Measurements from ENCODE around the gene ZC3H18.

ZC3H18 gene

GRCh38 chr16:88618182-88618955, 48.2 kb downstream of the ZC3H18 start:
- no peak overlapping the region for H2BK15ac ChIP-seq (ENCODE audit: low read length)
- H3K9me3 ChIP-seq (replicated peaks in 1 of 2; ENCODE audit: control insufficient read depth in 2 of 2, insufficient read depth in 1 of 2, low read depth in 1 of 2, low read length in 2 of 2) = no peaks in the 10 kb centered on the region
- no peak overlapping the region for H3K9ac ChIP-seq (ENCODE audit: low read depth, low read length, poor library complexity)
- DNase-seq (ENCODE audit: low spot score) = no peak
- H2AK5ac ChIP-seq (ENCODE audit: low read depth, low read length) = no peak overlapping the region
- H3K4ac ChIP-seq (ENCODE audit: low read length) = no peak overlapping the region
- H3K18ac ChIP-seq (ENCODE audit: low read length) = no peak overlapping the region
- H3K4me1 ChIP-seq (ENCODE audit: control insufficient read depth in 2 of 2, insufficient read depth in 1 of 2, low read depth in 1 of 2, low read length in 2 of 2) = peaks cover 2 to 5% of the 10 kb centered on the region in 2 donors
- no peak overlapping the region for H2AFZ ChIP-seq (ENCODE audit: low read length)
- no peak overlapping the region for H2BK120ac ChIP-seq (ENCODE audit: low read depth, low read length)
- no peak overlapping the region for H3K4me2 ChIP-seq (ENCODE audit: insufficient read depth, low read length, poor library complexity, severe bottlenecking)
- H3K27me3 ChIP-seq (ENCODE audit: control insufficient read depth in 3 of 3, insufficient read depth in 3 of 3, low read depth in 1 of 3, low read length in 3 of 3) = no peaks in the 10 kb centered on the region
- no CpG with 5 or more reads among the region's 20 CpGs for WGBS, 2 donors (ENCODE audit: extremely low coverage in 2 of 2, insufficient read length in 2 of 2, insufficient replicate concordance in 1 of 2)
- H4K8ac ChIP-seq (ENCODE audit: low read depth, low read length) = no peak overlapping the region
- peaks cover 33 to 84% of the 10 kb centered on the region in 2 donors for H3K36me3 ChIP-seq (replicated peaks in 1 of 2; ENCODE audit: control insufficient read depth in 2 of 2, insufficient read depth in 2 of 2, low read length in 2 of 2)
- H3K4me3 ChIP-seq (ENCODE audit: low read length in 2 of 2) = no peak overlapping the region
- no peak overlapping the region for H2BK12ac ChIP-seq (ENCODE audit: low read length)
- no peak overlapping the region for H4K91ac ChIP-seq (ENCODE audit: low read depth, low read length, poor library complexity)
- H3K27ac ChIP-seq (replicated peaks; ENCODE audit: low read length) = no peak overlapping the region
- H3K14ac ChIP-seq (ENCODE audit: low read length) = no peak overlapping the region
- H2BK5ac ChIP-seq (ENCODE audit: low read length) = no peak overlapping the region
- no peak overlapping the region for H3K23ac ChIP-seq (ENCODE audit: low read depth, low read length, poor library complexity)
- H3K79me1 ChIP-seq (ENCODE audit: low read depth, low read length) = peaks cover 8% of the 10 kb centered on the region

GRCh38 chr16:88618956-88619667, 48.9 kb downstream of the ZC3H18 start:
- Histone ChIP-seq H3K36me3 (replicated peaks in 1 of 2; ENCODE audit: control insufficient read depth in 2 of 2, insufficient read depth in 2 of 2, low read length in 2 of 2) (peaks cover 40 to 84% of the 10 kb centered on the region in 2 donors), H3K4me1 (ENCODE audit: control insufficient read depth in 2 of 2, insufficient read depth in 1 of 2, low read depth in 1 of 2, low read length in 2 of 2) (peaks cover 2 to 5% of the 10 kb centered on the region in 2 donors)

GRCh38 chr16:88619859-88620815, 49.9 kb downstream of the ZC3H18 start:
- Histone ChIP-seq H3K36me3 (replicated peaks in 1 of 2; ENCODE audit: control insufficient read depth in 2 of 2, insufficient read depth in 2 of 2, low read length in 2 of 2) (peaks cover 42 to 86% of the 10 kb centered on the region in 2 donors), H3K9me3 (replicated peaks in 1 of 2; ENCODE audit: control insufficient read depth in 2 of 2, insufficient read depth in 1 of 2, low read depth in 1 of 2, low read length in 2 of 2) (no peaks in the 10 kb centered on the region), H2AFZ (ENCODE audit: low read length) (no peak overlapping the region), H4K8ac (ENCODE audit: low read depth, low read length) (no peak overlapping the region), H2AK5ac (ENCODE audit: low read depth, low read length) (no peak overlapping the region), H3K4me3 (ENCODE audit: low read length in 2 of 2) (no peak overlapping the region), H2BK12ac (ENCODE audit: low read length) (no peak overlapping the region), H3K4me2 (ENCODE audit: insufficient read depth, low read length, poor library complexity, severe bottlenecking) (no peak overlapping the region), H3K14ac (ENCODE audit: low read length) (no peak overlapping the region), H3K27me3 (ENCODE audit: control insufficient read depth in 3 of 3, insufficient read depth in 3 of 3, low read depth in 1 of 3, low read length in 3 of 3) (no peaks in the 10 kb centered on the region), H4K91ac (ENCODE audit: low read depth, low read length, poor library complexity) (no peak overlapping the region), H2BK120ac (ENCODE audit: low read depth, low read length) (no peak overlapping the region), H2BK15ac (ENCODE audit: low read length) (no peak overlapping the region), H3K23ac (ENCODE audit: low read depth, low read length, poor library complexity) (no peak overlapping the region), H3K4me1 (ENCODE audit: control insufficient read depth in 2 of 2, insufficient read depth in 1 of 2, low read depth in 1 of 2, low read length in 2 of 2) (peaks cover 2 to 5% of the 10 kb centered on the region in 2 donors), H3K9ac (ENCODE audit: low read depth, low read length, poor library complexity) (no peak overlapping the region), H3K18ac (ENCODE audit: low read length) (no peak overlapping the region), H3K79me1 (ENCODE audit: low read depth, low read length) (peaks cover 6% of the 10 kb centered on the region), H3K27ac (replicated peaks; ENCODE audit: low read length) (no peak overlapping the region), H2BK5ac (ENCODE audit: low read length) (no peak overlapping the region), H3K4ac (ENCODE audit: low read length) (no peak overlapping the region)
- DNase-seq (ENCODE audit: low spot score) = no peak
- no CpG with 5 or more reads among the region's 14 CpGs for WGBS, 2 donors (ENCODE audit: extremely low coverage in 2 of 2, insufficient read length in 2 of 2, insufficient replicate concordance in 1 of 2)

More at GRCh38 chr16:88618956-88619667, 48.9 kb downstream of the ZC3H18 start:
- no peak overlapping the region for H3K9ac ChIP-seq (ENCODE audit: low read depth, low read length, poor library complexity)
- H3K27ac ChIP-seq (replicated peaks; ENCODE audit: low read length) = no peak overlapping the region
- no peak overlapping the region for H2BK120ac ChIP-seq (ENCODE audit: low read depth, low read length)
- no peak overlapping the region for H3K18ac ChIP-seq (ENCODE audit: low read length)
- DNase-seq (ENCODE audit: low spot score) = no peak
- H2AK5ac ChIP-seq (ENCODE audit: low read depth, low read length) = no peak overlapping the region
- H3K27me3 ChIP-seq (ENCODE audit: control insufficient read depth in 3 of 3, insufficient read depth in 3 of 3, low read depth in 1 of 3, low read length in 3 of 3) = no peaks in the 10 kb centered on the region
- H2AFZ ChIP-seq (ENCODE audit: low read length) = no peak overlapping the region
- H3K14ac ChIP-seq (ENCODE audit: low read length) = no peak overlapping the region
- no peak overlapping the region for H3K4me3 ChIP-seq (ENCODE audit: low read length in 2 of 2)
- H4K91ac ChIP-seq (ENCODE audit: low read depth, low read length, poor library complexity) = no peak overlapping the region
- H3K23ac ChIP-seq (ENCODE audit: low read depth, low read length, poor library complexity) = no peak overlapping the region
- no peak overlapping the region for H3K4ac ChIP-seq (ENCODE audit: low read length)
- no peak overlapping the region for H2BK15ac ChIP-seq (ENCODE audit: low read length)
- WGBS, 2 donors (ENCODE audit: extremely low coverage in 2 of 2, insufficient read length in 2 of 2, insufficient replicate concordance in 1 of 2) = no CpG with 5 or more reads among the region's 19 CpGs
- no peaks in the 10 kb centered on the region for H3K9me3 ChIP-seq (replicated peaks in 1 of 2; ENCODE audit: control insufficient read depth in 2 of 2, insufficient read depth in 1 of 2, low read depth in 1 of 2, low read length in 2 of 2)
- H4K8ac ChIP-seq (ENCODE audit: low read depth, low read length) = no peak overlapping the region
- H2BK12ac ChIP-seq (ENCODE audit: low read length) = no peak overlapping the region
- H3K79me1 ChIP-seq (ENCODE audit: low read depth, low read length) = peaks cover 7% of the 10 kb centered on the region
- no peak overlapping the region for H3K4me2 ChIP-seq (ENCODE audit: insufficient read depth, low read length, poor library complexity, severe bottlenecking)
- H2BK5ac ChIP-seq (ENCODE audit: low read length) = no peak overlapping the region

Data from neuronal stem cell (in vitro differentiated cells).